Activated gamma-delta T cell treated with Interleukin-2 at 50 U/mL for 16 hours (primary cell): ENCODE data around the gene ATRN.

Experiments
- DNase-seq: peaks from one replicate; pipeline ENCODE4 v3.0.0-alpha.2; 2020

Gene ATRN

DNA sequence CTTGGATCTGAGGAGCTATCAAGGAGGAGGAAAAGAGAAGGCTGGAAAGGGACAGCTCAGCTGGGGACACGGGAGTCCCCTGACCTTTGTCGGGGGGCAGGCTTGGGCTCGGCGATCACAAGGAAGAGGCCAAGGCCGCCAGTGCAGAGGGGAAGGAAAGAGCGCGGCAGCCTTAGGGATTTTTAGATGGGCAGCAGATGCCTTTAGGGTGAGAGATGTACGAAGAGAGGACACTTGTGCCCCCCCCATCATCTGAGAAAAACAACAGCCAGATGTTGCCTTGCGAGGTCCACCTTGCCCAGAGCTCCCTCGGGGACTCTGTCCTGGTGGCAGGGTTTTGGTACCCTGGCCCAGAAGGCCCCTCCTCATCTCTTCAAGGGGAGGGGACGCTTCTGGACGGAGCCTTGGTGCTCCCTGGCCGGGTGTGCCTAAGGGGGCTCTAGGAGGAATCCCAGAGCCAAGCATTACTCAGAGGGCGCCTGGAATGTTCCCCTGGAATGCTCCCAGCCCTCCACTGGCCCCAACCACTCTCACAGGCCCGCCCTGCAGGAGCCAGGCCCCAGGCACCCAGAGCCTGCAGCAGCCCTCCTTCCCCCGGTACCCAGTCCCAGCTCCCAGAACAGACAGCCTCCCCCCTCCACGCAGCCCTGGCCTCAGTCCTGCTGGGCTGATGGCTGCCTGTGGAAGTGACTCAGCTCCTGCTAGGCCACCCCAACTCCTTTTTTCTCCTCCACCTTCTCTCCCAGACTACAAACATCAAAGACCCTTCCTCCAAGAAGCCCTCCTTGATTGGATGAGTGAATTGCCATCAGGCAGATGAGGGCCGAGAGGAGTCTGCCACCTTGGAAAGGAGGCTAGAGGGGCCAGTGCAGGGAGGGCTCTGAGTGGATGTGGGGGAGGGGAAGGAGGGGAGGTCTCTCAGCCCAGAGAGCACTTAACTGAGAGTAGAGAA is 209.2 kb downstream of the ATRN start:
- DNase-seq = no peak

DNA sequence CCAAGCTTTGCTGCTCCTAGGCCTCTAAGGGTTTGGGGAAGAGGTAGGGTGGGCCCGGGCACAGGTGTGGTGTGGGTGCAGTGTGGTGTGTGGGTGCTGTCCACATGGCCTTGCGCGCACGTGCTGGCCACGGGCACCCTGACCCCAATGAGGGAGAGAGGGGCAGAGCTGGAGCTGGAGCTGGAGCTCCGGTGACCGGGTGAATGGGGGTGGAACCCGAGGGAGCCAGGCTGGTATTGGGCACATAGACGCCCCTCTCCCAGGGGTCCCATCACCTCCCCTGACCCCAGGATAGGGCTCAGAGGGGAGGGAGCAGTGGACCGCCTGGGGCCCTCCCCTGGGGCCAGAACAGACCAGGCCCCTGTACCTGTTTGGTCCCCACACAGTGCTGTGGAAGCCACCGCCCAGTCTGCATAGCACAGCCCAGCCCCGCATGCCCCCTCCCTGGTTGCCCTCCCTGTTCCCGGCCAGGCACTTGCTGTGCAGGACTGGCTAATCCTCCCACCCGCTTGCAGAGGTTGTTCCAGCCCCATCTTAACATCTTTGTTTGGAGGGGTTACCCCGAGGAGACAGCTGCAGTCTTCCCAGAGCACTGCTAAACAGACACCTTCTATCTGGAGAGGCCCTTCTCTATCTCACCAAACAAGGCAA is 210.0 kb downstream of the ATRN start:
- DNase-seq = no peak

DNA sequence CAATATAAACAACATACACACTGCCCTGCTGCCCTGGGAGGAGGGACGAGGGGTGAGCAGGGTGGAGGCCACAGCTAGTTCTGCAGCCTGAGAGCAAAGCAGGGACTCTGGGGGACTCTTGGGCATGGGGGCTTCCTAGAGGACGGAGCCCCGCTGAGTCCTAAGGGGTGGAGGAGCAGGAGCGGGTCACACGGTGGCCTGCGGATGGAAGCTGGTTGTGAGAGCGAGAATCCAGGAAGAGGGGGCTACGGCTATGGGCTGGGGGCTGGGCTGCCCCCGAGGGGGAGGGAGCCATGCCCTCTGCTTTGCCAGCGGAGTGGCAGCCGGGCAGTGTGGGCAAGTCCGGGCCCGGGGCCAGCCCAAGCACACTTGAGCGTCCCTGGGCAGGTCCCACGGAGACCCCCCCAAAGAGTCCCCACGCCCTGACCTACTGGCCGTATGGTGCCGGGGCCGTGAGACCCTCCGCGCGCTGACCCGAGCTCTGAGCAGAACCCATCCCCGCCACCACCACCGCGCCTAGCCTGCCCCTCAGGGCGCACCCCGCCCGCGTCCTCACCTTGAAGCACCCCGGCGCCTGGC is 210.6 kb downstream of the ATRN start:
- no peak for DNase-seq

DNA sequence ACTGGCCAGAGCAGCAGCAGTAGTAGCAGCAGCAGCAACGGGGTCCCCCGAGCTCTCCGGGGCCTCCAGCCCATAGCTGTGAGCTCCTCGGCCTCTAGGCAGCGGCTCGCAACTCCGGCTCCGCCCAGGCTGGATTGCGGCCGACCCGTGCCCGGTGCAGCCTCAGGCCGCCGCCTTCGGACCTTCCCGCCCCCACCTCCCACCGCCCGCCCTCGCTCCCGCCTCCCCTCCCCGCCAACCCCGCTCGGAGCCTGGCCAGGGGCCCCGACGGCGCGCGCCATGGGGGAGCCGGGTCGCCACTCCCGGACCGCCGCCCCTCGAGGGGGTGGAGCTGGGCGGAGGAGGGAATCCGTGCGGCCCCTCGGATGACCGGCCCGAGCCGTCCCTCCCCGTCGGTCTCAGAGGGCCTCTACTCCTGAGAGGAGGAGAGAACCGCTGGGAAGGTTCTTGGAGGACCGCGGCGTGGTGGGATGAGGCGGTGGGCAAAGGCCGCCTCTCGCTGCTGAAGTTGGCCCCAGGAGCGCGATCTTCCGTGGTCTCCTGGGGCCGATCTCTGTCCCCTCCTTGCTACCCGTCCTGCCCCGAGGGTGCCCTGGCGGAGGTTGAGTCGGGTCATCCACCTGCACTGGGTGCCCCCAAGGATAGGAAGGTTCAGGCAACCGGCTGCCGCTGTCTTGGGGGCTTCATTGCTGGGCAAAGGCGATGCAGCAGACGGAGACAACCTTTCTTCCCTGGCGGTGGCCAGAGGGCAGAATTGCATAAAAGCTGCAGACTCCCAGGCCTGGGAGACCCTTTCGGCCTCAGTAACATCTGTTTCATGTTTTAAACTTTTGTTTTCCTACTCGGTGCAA is 211.3 kb downstream of the ATRN start, which contains the start of gene ADAM33:
Gene ADAM33 (minus strand): TSS at position 80 of the 851 bp plus-strand sequence. CDS start 6 bp downstream, at position 74.
- no peak for DNase-seq

DNA sequence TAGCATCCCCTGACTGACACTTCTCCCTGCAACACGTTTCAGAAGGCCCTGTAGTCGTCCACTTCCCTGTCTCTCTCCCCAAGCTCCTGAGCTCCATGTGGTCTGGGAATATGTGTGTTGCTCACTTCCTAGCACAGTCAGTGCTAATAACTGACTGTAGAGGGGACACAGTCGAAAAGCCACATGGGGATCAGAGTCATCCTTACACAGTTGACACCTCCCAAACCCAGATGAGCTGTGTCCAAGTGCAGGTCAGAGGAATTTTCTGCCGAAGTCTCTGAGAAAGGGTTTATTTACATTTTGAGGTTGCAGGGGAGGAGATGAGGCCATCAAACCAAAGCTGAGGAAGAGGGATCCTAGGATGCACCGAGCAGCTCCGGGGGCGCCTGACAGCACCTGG is 214.5 kb downstream of the ATRN start:
- DNase-seq = no peak

DNA sequence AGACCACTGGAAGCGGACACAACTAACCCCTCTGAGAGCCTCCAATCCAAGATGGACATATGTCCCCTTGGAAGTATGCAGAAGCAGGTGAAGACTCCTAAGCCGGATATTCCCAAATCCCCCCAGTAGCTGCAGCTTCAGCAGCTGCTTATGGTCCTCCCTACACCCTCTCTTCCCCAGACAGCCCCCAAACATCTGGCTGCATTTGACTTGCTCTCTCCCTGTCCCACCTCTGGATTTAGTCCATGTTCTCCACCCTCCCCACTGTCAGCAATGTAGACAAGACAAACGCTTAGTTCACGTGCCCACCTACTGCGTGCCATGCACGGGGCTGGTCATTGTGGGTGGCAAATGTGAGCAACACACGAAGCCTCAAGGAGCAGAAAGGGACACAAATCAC is 215.6 kb downstream of the ATRN start:
- no peak for DNase-seq

DNA sequence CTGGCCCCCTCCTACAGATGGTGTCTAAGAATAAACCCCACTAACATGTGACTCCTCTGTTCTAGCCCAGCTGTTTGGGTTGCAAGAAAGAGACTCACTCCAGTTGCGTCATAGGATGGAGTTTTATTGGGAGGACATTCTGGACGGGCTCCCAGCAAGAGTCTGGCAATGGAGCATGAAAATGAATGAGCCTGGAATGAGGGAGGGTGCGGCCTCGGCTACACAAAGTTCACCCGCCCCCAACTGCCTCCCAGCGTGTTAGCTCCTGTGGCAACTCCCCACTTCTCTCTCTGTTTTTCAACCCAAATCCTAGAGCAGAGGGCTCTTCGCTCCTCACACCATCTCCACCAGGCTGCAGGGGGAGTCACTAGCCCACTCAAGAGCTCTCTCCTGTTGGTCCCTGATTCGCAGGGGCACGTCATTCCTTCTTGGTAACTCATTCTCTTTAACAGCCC is 216.1 kb downstream of the ATRN start:
- no peak for DNase-seq

DNA sequence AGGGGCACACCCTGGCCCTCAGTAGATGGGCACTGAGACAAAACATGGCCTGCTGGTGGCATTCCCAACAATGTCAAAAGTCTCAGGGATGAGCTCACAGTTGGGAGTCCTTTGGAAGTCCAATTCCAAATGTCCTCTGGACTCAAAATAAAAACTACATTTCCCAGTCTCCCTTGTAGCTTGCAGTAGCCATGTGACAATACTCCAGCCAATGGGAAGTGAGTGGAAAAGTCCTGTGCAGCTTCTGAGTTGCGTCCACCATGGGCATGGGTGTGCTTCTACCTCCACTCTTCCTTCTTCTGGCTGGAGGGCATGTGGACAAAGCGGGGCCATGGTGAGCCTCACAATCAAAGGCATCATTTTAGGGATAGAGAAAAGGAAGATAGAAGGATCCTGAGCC is 216.8 kb downstream of the ATRN start:
- DNase-seq = no peak

DNA sequence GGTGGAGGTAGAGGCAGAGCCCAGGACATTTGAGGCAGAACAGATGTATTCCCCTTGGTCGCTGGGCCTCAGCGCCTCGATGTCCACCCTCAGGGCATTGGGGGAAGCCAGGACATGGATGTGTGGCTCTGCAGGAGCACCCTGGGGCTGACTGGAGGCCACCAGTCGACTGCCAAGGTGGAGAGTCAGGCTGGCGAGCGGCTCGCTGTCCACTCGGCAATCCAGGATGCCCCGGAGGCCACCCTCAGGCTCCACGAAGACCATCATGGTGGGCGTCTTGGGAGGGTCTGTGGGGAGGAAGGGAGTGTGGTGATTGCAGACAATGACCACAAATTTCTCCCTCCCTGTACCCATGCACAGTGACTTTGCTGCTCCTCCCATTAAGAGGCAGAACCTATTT is 219.2 kb downstream of the ATRN start:
- no peak for DNase-seq

DNA sequence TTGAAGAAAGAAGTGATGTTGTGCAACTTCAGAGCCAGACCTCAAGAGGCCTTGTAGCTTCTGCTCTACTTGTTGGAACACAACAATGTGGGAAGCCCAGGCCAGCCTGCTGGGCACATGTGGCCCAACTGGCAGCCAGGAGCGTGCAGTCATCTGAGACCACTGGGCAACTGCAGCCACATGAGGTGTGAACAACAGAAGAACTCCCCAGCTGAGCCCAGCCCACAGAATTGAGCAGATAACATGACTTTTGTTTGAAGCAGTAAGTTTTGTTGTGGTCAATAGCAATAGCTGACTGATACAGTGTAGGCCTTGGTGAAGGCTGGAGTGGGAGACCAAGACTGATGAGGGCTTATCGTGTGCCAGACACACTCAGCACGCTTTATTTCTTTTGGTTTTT is 219.6 kb downstream of the ATRN start:
- DNase-seq = no peak

DNA sequence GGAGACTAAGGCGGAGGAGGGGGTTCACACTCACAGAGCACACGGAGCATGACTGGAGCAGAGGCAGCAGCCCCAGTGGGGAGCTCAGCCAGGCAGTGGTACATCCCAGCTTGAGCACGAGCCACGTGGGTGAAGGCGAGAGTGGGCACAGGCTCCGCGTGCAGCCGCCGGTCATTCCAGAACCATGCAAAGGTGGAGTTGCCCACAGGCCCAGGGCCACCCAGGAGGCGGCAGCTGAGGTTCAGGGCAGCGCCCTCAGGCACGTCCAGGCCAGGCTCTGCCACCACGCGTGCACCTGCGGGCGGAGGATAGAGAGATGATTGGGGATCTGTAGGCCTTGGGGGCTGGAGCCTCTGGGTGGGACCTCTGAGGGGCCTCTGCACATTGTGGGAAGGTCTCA is 220.5 kb downstream of the ATRN start:
- no peak for DNase-seq

DNA sequence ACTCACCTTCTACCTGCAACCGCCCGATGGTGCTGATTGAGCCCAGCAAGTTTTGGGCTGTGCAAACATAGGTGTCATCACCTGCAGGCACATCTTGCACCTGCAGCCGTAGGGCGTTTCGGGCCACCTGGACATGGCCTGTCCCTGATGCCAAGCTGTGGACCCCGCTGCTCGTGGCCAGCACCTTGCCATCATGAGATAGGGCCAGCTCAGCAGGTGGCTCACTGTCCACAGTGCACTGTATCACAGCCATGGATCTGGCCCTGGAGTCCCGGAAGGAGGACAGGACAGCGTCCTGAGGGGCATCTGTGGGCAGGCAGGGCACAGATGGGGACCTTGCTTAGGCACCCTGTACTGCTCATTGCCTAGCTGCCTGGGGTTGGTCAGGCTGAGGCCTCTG is 221.1 kb downstream of the ATRN start:
- DNase-seq = no peak

DNA sequence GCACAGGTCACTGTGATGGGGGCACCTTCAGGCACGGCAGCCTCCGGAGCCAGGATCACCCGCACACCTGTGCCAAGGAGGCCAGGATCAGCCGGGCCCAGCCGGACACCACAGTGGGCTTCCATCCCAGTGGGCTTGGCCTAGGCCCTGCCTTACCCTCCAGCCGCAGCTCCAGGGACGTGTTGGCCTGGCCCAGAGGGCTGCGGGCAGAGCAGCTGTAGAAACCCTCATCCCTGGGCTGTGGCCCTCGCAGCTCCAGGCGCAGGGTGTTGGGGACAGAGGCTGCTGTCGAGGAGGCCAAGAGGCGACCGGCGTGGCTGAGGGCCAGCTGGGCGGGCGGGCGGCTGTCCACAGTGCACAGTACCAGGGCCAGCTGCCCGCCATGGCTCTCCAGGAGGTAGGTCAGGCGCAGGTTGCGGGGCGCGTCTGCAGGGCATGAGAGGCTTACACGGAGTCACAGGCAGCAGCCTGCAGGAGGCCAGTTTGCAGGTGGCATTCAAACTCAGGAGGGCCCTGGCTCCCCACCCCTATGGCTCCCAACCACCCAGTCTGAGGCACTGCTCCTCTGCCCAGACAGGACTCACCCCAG is 222.0 kb downstream of the ATRN start:
- no peak for DNase-seq

DNA sequence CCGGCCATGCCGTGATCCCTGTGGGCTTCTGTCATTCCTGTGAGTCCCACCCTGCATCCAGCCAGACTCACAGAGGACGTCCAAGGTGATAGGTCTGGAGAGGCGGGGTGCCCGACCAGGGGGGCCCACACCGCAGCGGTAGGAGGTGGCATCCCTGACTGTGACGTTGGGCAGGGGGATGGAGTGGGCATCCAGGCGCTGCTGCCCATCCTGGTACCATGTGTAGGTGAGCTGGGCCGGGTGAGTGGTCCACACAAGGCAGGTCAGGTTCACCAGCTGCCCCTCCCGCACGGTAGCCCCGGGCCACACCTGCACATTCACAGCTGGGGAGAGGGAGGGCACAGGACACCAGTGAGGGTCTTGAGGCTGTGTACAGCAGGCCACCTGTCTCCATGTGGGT is 222.6 kb downstream of the ATRN start:
- DNase-seq = no peak

DNA sequence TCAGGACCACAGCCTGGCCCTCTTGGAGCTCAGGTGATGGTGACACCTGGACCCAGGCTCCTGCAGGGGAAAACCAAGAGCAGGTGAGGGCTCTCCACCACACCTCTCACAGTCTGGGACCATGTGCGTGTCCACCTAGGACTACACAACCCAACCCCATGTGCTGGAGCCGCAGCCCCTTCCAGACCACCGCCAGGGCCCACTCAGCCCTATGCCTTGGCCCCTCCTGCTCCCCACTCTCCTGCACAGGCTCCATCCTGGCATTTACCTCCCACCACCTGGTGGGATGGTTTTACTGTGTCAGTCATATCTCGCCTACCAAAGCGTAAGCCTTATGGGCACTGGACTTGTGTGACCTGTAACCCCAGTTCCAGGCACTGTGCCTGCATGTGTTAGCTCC is 224.0 kb downstream of the ATRN start:
- DNase-seq = no peak

DNA sequence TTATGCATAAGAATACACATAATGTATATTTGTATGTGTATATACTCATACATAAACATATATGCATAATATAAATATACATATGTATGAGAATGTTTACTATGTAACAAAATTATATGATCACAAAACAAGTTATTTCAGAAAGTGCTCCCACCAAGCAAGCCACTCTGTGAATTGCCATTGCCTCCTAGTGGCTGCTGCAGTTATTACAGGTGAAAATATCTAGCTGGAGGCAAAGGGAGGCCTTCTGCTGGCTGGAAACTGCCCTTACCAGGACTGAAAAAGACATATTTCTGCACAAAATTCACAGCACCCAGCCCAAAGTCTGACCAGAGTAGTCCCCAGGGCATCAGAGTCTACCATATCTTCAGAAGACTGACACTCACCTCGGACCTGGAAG is 225.4 kb downstream of the ATRN start:
- DNase-seq = no peak

DNA sequence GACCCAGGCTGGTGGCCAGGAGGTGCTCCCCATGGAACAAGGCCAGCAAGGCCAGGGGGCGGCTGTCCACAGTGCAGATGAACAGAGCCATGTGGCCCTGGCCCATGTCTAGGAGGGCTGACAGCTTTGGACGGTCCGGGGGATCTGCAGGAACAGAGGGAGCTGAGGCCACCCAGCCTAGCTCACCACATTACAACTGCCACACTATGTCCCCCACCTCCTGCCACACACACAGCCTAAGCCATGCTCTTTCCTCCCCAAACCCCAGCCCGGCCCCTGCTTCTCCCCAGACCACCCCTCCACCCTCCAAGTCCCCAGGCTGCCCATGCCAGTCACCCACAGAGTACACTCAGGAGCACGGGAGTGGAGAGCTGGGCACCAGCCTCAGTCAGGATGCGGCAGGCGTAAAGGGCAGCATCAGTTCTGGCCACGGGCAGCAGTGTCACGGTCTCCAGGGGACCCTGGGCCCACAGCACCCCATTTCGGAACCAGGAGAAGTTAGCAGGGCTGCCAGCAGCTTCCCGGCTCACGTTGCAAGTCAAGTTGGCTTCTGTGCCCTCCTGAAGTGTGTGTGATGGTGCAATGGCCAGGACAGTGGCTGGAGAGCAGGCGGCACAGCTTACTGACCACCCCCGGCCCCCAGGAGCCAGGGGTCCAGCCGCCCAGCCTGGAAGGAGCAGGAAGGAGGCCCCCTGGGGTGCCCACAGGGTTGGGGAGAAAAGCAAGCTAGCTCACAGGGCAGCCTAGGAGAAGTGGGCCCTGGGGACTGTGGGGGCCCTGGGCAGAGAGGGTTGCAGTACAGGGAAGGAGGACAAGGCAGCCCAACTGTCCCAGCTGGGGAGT is 226.1 kb downstream of the ATRN start:
- DNase-seq = no peak

DNA sequence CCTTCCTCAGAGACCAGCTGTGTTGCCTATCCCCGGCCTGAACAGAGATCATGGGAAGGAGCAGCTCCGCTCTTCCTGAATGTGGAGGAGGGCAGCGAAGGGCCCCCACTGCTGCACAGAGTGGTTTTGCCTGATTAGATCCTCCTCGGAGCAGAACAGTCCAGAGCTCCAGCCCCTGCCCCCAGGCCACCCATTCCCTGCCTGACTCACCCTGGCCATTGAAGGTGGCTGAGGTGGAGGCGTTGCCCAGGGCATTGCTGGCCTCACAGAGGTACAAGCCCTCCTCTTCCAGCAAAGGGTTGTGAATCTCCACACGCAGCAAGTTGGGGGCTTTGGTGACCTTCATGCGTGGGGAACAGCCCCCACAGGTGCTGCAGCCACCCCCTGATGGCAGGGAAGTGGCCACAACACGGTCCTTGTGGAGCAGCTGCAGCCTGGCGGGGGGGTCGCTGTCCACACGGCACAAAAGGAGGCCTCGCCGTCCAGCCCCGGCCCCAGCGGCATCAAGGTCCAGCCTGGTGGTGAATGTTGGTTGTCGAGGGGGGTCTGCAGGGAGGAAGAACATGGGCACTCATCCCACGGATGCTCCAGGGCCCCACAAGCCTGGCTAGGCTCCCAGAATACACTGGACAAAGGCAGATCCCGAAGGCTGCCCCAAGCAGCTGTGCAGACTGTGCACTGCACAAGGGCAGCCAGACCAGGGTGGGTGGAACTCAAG is 226.9 kb downstream of the ATRN start:
- DNase-seq = no peak

DNA sequence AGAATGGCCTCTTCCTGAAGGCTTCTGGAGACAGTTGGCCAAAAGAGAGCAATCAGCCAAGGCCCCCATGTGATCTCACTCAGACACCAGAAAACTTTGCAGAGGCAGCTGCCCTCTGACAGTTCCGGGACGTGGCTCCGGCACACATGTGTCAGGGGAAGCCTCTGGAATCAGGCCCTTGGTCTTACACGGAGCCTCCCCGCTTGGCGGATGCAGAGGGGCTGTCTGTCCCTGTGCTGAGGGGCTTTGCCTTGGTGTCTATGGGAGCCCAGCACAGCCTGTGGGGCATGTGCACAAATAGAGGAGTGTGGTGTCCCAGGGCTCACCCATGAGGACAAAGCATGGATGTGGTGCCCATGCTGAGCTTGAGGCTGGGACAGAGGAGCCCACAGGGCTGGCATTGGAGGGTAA is 227.8 kb downstream of the ATRN start:
- no peak for DNase-seq

DNA sequence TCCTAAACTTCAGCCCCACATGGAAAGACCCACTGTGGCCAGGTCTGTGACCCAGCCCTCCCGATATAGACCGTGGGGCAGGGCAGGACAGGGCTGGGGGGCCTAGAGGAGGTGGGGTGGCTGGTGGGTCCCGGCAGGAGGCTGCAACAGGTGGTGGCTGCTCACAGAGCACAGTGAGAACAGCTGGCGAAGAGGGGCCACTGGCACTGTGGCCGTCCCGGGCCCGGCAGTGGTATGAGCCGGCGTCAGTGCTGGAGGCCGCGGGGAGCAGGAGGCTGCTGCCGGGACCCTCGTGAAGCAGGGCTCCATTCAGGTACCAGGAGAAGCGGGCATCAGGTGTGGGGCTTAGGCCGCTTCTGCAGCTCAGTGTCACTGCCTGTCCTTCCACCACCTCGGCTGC is 228.2 kb downstream of the ATRN start:
- DNase-seq = no peak
